ENCODE results near the gene ADORA1. TPM values are rescaled to one million over a fixed set of nuclear protein-coding genes. Genes with fewer than 3 reads are reported as not detected.

Gene ADORA1
- total RNA-seq, 4 donors from 2014 or later = 0.94 to 25.6 (median 6.8) TPM

DNA sequence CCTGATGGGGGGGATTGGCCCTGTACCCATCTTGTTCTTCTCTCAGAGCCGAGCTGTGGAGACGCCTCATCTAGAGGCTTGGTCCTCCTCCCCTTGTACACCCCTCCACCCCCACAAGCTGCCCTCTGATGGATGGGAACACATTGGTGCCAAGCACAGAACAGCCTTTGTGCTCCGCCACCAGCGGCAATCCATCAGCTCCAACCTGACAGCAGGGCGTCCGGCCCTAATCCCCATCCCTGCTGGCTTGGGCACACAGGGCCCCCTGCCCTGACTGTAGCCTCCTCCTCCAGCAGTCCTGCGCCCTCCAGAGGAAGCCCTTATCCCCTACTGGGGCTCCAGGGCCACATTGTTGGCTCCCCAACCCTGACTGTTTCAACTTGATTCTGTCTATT, 37.9 kb upstream of the ADORA1 start:
- Histone ChIP-seq H3K4me3 (replicated peaks in 1 of 3) (no peak overlapping the region), H3K36me3 (no peaks in the 10 kb centered on the region), H3K27ac (no peak overlapping the region), H3K4me1 (no peaks in the 10 kb centered on the region), H3K9me3 (no peaks in the 10 kb centered on the region), H3K27me3 (no peaks in the 10 kb centered on the region)
- 66 to 69% methylated on average over 7 of the region's 7 CpGs for WGBS, 2 donors
- TF ChIP-seq CTCF (IDR thresholded peaks at IDR 0.05) = no peak
- TF ChIP-seq POLR2A (IDR thresholded peaks at IDR 0.05) = no peak
- DNase-seq = no peak
- intact Hi-C loops (cut with DNase I) = no loop called here

DNA sequence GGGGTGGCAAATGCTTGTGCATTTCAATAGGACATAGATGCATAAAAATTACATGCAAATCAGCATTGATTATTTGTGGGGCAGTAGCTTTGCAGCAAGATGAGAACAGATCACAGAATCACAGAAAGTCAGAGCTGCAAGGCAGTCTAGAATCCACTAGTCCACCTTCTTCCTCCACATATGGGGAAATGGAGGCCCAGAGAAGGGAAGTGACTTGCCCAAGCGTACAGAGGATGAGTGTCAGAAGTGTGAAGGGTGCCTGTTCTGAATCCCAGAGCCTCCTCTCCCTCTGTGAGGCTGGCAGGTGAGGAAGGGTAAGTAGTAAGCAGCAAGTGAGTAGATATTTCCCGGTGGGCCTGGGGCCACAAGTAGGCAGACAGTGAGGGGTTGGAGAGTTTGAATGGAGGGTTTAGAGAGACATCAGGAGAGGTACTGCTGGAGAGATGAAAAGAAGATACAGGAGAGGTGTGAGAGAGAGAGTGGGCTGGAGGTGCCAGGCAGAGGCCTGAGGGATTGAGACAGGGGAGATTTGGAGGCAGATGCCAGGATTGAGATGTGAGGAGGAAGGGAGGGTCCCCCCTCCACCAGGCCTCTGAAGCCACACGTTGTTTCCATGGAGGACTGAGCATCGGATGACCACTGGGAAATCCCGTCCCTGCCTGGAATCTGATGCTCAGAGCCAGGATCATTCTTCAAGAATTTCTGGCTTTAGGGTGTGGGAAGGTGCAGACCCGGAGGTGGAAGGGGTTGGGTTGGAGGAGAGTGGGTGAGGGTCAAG, 36.9 kb upstream of the ADORA1 start:
- intact Hi-C loops (cut with DNase I) = no loop called here
- H3K27ac ChIP-seq = no peak overlapping the region
- no peak overlapping the region for H3K4me3 ChIP-seq (replicated peaks in 1 of 3)
- TF ChIP-seq CTCF (IDR thresholded peaks at IDR 0.05) = no peak
- TF ChIP-seq POLR2A (IDR thresholded peaks at IDR 0.05) = no peak
- H3K27me3 ChIP-seq = no peaks in the 10 kb centered on the region
- H3K4me1 ChIP-seq = no peaks in the 10 kb centered on the region
- no peaks in the 10 kb centered on the region for H3K36me3 ChIP-seq
- WGBS, 2 donors = 60 to 62% methylated on average over 6 of the region's 6 CpGs
- no peak for DNase-seq
- H3K9me3 ChIP-seq = no peaks in the 10 kb centered on the region

DNA sequence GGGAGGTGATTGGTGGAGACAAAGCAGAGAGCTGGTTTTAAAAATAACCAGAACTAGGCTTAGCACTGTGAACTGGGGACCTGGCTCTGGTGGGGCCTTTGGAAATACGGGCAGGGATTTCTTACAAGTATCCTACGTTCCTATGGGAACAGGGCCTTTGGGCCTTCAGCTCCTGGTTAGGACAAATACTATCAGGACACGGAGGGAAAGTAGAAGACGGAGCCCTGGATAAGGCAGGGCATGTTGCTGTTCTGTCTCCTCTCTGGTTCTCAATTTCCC, 36.4 kb upstream of the ADORA1 start:
- no peaks in the 10 kb centered on the region for H3K4me1 ChIP-seq
- no peaks in the 10 kb centered on the region for H3K27me3 ChIP-seq
- H3K27ac ChIP-seq = no peak overlapping the region
- H3K36me3 ChIP-seq = no peaks in the 10 kb centered on the region
- intact Hi-C loops (cut with DNase I) = no loop called here
- DNase-seq = no peak
- no peak overlapping the region for H3K4me3 ChIP-seq (replicated peaks in 1 of 3)
- no peaks in the 10 kb centered on the region for H3K9me3 ChIP-seq
- WGBS, 2 donors = 78 to 82% methylated on average over 4 of the region's 4 CpGs
- TF ChIP-seq POLR2A (IDR thresholded peaks at IDR 0.05) (no peak), CTCF (IDR thresholded peaks at IDR 0.05) (no peak)

GRCh38 chr1:203091761-203092330, 35.7 kb upstream of the ADORA1 start:
- no peak overlapping the region for H3K4me3 ChIP-seq (replicated peaks in 1 of 3)
- DNase-seq = no peak
- no peaks in the 10 kb centered on the region for H3K4me1 ChIP-seq
- TF ChIP-seq POLR2A (IDR thresholded peaks at IDR 0.05) = no peak
- no peak for TF ChIP-seq CTCF (IDR thresholded peaks at IDR 0.05)
- no peaks in the 10 kb centered on the region for H3K9me3 ChIP-seq
- no peaks in the 10 kb centered on the region for H3K27me3 ChIP-seq
- no peak overlapping the region for H3K27ac ChIP-seq
- H3K36me3 ChIP-seq = no peaks in the 10 kb centered on the region
- 82 to 84% methylated on average over 6 of the region's 6 CpGs for WGBS, 2 donors
- intact Hi-C loops (cut with DNase I) = no loop called here

DNA sequence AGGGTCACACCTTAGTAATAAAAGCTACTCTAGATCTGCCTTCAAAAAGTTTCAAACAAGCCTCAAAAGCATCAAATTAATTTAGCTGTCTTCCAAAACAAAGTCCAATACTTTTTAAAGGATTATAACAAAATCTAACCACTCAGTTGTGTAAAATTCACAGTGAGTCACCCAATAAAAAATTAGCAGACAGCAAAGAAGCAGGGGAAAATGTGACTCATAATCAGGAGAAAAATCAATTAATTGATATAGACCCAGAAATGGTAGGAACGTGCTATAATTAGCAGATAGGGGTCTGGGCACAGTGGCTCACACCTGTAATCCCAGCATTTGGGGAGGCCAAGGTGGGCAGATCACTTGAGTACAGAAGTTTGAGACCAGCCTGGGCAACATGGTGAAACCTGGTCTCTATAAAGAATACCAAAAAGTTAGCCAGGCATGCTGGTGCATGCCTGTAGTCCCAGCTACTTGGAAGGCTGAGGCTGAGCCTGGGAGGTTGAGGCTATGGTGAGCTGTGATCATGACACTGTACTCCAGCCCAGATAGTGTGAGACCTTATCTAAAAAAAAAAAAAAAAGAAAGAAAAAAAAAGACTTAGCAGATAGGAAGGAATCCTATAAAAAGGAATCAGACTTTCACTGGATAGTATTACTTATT, 33.6 kb upstream of the ADORA1 start:
- TF ChIP-seq CTCF (IDR thresholded peaks at IDR 0.05) (no peak), POLR2A (IDR thresholded peaks at IDR 0.05) (no peak)
- Histone ChIP-seq H3K4me1 (no peaks in the 10 kb centered on the region), H3K27ac (no peak overlapping the region), H3K9me3 (no peaks in the 10 kb centered on the region), H3K36me3 (no peaks in the 10 kb centered on the region), H3K27me3 (no peaks in the 10 kb centered on the region), H3K4me3 (replicated peaks in 1 of 3) (no peak overlapping the region)
- DNase-seq = no peak
- intact Hi-C loops (cut with DNase I) = no loop called here
- 92% methylated on average over 1 of the region's 1 CpG for WGBS, 2 donors

Measured in thyroid gland (tissue), 4 donors.